ENCODE data around the gene PPIF. TPM values are rescaled to one million over a fixed set of nuclear protein-coding genes. Genes with fewer than 3 reads are reported as not detected.

PPIF gene
- total RNA-seq, 1 donor from 2014 or later = 5.8 TPM

- DNase-seq = no peak
Observed at GRCh38 chr10:79313911-79314439, 33.3 kb upstream of the PPIF start.

DNA sequence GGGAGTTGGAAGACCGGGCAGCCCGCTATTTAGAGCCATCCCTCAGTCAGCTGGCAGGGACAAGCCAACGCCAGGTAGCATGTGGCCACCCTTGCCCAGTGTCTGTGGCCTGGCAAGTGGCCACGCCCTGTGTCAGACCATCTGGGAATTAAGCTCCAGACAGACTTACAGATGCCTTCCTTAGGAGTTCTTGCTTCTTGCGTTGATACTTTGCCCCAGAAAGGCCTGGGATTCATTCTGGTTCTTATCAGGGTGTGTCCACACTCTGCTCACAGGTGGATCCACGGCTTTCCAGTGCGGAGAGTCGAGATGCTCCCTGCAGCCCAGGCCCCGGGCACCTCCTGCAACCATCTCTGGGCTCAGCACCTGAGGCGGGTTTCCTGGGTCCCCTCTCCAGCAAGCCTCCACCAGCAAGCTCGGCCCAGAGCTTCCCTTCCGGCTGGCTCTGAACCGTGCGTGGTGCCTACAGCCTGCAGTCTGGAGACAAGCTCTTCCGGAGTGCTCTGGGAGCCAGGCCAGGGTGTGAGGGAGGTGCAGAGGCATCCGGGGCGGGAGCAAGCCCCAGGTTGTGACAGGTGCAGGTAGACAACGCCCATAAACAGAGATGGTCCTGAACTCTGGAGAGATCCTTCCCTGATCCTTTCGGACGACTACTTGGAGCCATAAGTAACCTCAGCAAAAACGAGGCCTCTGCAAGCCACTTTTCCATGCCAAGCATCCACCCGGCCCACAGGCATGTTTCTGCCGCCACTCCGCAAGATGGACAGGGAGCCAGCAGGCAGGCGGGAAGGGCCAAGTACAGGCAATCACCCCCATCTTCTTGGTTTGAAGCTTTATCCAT lies 32.3 kb upstream of the PPIF start:
- no peak for DNase-seq

DNA sequence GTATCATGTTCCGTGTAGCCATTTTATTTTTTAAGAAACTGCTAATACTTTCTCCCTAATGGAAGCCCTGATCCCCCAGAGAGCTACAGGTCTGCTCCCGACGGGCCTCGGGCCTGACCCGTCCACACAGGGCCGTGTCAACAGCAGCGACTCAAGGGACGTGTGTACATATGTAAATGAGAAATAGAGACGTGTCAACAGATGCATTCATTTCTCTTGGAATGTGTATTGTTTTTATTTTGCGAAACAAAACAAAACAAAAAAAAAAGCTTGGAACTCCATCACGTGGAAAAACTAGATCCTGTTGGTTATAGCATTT lies 31.7 kb upstream of the PPIF start:
- DNase-seq = no peak

DNA sequence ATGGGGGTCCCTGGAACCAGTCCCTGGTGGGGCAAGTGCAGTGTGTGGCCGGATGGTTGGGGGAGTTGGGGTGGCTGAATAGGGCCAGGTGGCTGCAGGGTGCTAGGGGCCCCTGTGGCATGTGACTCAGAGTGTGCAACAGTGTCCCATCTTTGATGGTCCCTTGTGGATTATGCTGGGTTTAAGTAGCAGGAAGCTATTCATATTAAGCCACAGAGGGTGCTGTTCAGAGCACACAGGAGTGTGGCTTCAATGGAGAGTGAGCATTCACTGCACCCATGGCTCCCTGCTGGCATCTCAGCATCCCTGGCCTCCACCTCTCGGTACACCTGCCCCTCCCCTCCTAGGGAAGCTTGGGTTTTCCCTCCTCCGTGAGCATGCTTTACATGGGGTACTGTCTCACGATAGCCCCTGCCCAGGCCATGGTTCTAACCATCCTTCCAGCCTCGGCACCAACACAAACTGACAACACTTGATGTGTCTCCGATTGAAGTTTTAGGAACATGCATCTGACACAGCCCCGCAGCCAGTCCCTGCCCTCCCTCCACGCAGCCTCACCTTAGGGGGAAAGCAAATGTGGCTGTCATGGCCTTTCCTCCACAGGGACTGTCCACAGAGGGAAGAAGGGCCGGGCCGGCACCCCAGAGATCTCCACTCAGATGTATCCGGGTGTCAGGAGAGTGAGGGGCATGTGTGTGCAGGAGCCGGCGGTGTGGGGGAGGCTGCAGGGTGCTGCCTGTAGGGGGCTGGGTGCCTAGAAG lies 30.4 kb upstream of the PPIF start:
- no peak for DNase-seq

- no peak for DNase-seq
Observed at GRCh38 chr10:79318369-79318768, 28.9 kb upstream of the PPIF start.

DNA sequence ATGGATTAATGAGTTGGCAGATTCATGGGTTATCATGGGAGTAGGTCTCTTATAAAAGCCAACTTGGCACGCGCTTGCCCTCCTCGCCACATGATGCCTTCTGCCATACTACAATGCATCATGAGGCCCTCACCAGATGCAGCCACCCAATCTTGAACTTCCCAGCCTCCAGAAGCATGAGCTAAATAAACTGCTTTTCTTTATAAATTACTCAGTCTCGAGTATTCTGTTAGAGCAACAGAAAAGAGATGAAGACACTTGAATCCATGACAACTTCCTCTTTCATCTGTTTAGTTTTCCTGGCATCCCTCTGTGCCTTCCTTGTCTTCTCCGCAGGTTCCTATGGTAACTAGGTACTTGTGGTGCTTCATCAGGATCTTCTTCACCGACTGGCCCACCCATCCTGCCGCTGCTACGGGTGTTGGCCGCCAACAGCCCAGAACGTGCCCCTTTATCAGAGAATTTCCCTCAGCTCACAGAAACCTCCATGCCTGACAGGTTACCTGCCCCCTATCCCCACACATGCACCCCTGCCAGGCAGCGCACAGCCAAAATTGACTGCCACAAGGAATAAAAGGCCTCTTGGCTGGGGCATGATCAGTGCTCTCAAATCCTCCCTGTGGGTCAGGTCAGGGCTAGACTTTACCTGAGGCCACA lies 28.0 kb upstream of the PPIF start:
- no peak for DNase-seq

- no peak for DNase-seq
Observed at GRCh38 chr10:79320316-79320715, 27.0 kb upstream of the PPIF start.

DNA sequence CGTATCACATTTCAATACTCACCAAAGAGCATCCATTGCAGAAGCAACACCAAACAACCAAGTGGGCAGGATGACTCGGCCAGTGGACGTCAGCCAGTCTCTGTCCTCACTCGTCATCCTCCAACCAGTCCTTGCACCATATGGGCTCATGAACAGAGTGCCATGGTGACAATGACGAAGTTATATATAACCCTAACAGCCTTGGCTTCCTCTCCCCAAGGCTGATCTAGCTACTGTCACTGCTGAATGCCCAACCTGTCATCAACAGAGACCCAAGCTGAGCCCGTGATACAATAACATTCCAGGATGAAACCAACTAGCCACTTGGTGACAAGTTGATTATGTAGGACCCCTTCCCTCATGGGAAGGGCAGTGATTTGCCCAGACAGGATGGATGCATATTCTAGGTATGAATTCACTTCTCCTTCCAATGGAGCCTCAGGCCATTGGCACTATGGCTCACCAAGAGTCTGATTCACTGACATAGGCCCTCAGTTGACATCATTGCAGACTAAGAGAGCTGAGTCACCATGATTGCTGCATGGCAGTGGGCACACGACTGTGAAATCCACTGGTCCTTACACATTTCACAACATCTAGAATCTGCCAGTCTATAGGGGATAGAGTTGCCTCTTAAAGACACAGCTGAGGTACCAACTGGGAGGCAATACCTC lies 26.3 kb upstream of the PPIF start:
- no peak for DNase-seq

DNA sequence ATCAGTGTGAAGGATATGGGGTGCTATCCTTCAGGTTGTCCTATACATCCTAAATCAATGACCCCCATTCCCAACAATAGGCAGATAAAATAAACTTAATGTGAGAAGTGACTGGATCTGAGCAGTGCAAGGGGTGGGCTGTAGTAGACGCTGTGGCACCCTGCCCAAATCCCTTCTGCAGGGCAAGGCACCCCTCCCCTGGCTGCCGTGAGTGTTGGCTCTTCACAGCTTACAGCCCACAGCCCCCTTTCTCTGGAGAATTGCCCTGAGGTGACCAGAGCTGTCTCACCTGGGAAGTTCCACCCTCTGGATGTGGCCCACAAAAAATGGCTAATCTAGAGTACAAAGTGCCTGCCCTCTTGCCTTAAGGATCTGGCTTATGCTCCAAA lies 25.8 kb upstream of the PPIF start:
- DNase-seq = no peak

DNA sequence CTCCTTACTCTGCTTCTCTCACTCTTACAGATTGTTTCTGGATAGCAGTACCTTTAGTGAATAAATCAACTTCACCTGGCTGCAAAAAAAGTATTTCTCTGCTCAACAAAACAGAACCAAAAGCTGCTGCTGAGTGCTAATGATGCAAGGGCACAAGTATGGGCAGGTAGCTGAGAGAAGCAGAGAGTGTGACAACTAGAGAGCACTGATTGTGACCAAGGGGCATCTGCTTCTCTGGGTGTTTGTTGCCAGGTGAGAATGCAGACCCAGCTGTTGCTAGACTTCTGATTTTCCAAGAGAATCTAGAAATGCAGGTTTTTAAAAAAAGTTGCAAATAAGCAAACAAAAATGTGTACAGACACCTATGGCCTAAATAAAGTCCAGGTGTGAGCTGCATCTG lies 25.3 kb upstream of the PPIF start:
- DNase-seq = no peak

DNA sequence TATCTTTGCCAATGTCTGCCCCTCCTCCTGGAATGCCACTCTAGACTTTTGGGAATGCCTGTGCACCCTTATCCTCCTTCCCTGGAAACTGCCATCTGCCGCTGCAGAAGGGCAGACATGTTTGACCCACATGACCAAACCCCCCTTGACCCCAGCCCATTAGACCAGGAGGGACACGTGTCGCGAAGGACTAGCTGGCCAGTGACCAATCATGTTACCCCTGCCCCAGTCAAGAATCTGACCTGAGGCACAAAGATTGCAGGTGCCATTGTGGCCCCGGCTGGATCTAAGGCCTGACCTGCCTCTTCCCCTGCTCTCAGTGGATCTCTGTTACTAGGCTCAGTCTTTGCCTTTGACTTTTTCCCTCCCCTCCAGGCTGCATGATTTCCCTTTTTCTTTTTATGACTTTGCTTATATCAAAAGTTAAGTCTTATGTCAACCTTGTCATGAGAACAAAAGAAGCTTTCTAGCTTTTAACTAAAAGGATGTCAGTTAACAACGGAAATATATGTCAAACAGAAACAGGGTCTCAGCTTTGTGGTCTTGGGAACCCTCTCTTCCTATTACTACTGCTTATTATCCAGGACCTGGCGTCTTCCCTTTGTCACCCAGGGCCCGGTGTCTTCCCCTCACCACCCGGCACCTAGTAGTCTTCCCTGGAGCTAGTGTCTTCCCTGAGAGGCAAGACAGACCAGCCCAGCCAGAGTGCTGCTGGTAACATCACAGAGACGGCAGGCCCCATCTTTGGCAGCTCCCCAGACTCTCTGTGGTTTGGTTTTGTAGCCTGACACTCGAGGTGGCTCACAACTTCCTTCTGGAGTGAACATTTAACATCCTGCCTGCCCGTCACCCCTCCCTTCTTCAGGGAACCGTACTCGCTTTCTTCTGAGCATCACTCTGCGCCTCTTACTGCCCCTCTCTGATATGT lies 24.4 kb upstream of the PPIF start:
- DNase-seq = no peak

DNA sequence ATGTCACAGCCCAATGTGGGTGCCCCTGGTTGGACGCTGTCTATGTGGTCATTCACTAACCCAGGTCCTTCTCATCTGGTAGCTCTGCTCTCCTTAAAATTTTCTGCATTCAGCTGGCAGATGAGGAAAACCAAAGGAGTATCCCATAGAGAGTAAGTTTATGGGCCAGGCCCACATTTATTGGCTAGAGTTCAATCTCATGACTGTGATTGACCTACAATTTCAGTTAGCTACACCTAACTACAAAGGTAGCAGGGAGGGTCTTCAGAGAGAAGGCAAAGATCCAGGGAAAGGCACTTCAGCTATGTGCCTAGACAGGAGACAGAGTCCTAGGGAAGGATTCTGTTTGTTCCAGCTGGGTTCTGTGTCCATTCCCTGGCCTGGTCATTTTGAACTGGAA lies 23.7 kb upstream of the PPIF start:
- no peak for DNase-seq

- DNase-seq = no peak
Observed at GRCh38 chr10:79324032-79324695, 23.1 kb upstream of the PPIF start.

GRCh38 chr10:79326361-79327089 lies 20.7 kb upstream of the PPIF start:
- DNase-seq = no peak

GRCh38 chr10:79327090-79327457 lies 20.2 kb upstream of the PPIF start:
- no peak for DNase-seq

DNA sequence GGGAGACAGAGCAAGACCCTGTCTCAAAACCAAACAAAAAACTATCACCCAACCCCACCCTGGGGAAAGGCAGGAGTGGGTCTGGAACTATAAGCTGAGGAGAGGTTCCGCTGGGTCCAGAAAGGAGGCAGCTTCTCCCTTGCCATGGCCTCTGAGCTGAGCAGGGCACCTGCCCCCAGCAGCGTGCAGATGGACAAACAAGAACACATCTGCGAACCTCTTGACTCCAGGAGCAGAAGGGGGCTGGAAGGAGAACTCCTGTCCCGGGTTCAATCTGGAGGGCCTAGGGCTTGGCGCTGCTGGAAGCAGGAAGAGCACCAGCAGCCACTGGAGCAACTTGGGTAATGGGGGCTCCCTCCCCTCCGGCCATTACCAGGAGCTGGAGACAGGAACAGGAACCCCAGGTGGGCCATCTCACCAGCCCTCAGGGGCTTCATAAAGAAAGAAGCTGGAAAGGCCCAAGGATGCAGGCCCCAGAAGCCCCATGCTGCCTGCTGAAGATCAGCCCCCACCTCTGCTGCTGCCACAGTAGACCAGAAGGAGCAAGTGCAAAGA lies 19.0 kb upstream of the PPIF start:
- no peak for DNase-seq

DNA sequence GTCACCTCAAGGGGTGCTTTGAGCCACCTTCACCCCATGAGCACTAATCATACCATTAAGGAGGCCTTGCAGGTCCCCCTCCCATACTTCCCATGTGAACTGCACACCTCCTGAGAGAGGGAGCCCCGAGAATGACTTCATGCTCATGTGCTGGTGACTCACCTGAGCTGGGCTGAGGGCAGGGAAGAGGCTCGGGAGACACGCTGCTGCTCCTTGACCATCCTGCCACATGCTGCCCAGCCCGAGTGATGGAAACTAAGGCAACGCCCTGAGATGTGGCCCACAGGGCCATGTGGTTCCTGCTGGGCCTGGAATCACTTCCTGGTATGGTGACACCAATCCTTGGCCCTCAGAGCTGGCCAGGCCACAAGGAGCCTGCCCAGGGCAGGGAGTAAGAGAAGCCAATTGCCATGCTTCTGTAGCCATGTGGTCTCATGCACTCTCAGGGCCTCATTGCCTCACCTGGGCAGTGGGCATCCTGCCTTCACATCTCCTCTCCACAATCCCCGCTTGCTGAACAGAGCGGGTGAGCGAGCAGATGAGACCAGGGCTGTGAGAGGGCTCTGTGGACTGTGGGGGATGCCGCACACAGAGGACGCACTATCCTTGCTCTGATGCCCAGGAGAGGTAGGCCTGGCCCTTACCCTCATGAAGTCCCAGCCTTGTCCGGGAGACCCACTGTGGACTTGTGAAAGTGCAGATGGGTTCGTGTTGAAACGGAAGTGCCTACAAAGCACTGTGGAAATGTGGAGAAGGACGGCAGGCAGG lies 18.3 kb upstream of the PPIF start:
- no peak for DNase-seq

- no peak for DNase-seq
Observed at GRCh38 chr10:79329529-79329928, 17.7 kb upstream of the PPIF start.

DNA sequence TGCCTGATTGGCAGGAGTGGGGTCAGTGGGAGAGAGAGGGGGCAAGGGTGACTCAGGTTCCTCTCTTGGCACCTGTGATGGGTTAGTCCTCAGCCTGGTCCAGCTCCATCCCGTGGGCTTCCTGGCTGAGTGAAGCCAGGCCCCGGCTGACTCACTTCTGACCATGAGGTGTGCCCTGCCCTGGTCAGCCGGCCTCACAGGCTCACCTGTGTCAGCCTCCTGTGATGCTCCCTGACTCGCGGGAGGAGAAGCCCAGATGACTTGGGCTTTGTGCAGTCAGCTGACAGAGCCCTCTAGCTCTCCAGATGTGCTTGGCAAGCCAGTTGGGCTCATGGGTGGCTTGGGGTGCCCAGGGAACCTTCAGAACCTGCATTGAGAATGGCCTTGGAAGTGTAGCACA lies 16.0 kb upstream of the PPIF start:
- DNase-seq = no peak
